Putamen (tissue), 1 donor: ENCODE measurements around the gene RNASET2.

Experiments
- DNase-seq: peaks from one replicate; pipeline ENCODE4 v3.0.0-alpha.2; 2016; ENCODE audit warnings: low spot score

The RNASET2 gene

GRCh38 chr6:166946125-166946524 lies 10.2 kb downstream of the RNASET2 start:
- DNase-seq = no peak

DNA sequence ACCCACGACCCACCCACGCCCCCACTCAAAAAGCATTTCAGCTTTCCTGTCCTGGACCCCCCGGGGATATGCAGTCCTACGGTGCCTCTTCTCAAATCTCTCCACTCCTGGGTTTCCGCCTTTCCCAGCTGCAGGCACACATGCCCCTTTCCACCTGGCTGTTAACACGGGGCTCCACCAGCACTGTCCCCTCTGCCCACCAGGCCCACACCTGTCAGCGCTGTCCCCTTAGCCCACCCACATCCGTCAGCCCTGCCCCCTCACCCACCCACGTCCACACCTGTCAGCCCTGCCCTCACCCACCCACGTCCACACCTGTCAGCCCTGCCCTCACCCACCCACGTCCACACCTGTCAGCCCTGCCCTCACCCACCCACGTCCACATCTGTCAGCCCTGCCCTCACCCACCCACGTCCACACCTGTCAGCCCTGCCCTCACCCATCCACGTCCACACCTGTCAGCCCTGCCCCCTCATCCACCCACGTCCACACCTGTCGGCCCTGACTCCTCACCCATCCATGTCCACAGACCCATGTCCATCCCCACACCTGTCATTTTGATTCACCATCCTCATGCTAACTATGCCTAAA lies 11.6 kb downstream of the RNASET2 start:
- no peak for DNase-seq

DNA sequence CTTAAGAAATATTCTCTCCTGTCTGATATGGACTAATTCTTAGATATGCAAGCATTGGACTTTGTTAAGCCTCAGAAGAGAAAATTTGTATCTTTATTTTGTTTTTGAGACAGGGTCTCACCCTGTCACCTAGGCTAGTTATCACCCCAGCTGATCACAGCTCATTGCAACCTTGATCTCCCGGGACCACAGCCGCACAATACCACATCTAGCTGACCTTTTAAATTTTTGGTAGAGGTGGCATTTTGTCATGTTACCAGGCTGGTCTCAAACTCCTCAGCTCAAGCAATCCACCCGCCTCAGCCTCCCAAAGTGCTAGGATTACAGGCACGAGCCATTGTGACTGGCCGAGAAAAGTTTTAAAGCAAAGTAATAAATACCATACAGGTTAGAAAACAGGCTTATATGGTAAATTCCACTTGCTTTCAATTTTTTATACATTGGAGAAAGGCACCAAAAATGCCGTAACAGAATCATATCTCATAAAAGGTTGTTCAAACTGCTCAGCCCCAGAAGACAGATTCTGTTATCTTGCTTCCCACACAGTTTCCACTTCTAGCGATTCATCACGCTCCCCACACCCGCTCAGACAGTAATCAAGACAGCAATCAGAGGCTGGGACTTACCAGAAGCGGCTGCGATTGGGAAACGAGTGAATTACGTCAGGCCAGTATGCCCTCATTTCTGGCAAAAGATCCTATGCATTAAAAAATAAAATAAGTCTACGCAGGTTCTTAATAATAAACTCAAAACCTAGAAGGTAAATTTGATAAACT lies 13.8 kb downstream of the RNASET2 start:
- DNase-seq = peak; percentile 80

DNA sequence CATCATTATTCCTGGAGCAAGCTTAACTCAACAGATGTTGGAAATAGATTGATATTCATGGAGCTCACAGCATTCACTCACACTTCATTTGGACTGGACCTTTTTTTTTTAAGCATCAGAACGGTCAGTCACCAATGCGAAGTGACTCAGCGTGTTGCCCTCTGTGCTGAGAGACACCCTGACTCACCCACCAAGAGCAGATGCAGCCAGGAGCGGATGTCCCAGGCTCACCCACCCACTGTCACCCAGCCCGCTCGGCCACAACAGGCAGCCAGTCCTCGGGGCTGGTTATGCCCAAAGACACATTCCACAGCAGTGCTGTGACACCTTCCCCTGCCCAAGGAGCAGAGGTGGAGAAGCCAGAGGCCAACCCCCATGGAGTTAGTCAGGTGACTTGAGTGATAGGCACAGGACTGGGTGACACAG lies 15.7 kb downstream of the RNASET2 start:
- DNase-seq = no peak

- no peak for DNase-seq
Observed at GRCh38 chr6:166939894-166940293, 16.5 kb downstream of the RNASET2 start.

GRCh38 chr6:166939345-166939744 lies 17.0 kb downstream of the RNASET2 start:
- DNase-seq = no peak

GRCh38 chr6:166938704-166939103 lies 17.6 kb downstream of the RNASET2 start:
- no peak for DNase-seq

- DNase-seq = no peak
Observed at GRCh38 chr6:166938150-166938549, 18.2 kb downstream of the RNASET2 start.

DNA sequence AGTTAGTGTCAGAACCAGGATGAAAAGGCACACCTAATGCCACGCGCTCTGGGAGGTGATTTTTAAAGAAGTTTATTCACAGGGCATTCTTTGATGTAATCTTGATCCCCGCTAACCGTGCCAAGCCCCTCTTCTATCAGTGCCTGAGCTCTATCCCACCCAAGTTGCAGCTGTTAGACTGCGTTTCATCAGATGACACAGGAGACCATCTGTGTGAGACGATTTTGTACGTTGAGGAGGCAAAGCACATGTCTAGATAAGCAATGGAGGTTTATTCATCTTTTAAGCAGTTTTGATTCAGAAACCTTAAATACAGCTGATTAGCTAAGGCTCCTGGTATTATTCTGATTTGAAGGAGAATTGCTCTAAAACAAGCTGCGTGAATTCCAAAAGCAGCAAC lies 18.6 kb downstream of the RNASET2 start:
- DNase-seq = no peak

DNA sequence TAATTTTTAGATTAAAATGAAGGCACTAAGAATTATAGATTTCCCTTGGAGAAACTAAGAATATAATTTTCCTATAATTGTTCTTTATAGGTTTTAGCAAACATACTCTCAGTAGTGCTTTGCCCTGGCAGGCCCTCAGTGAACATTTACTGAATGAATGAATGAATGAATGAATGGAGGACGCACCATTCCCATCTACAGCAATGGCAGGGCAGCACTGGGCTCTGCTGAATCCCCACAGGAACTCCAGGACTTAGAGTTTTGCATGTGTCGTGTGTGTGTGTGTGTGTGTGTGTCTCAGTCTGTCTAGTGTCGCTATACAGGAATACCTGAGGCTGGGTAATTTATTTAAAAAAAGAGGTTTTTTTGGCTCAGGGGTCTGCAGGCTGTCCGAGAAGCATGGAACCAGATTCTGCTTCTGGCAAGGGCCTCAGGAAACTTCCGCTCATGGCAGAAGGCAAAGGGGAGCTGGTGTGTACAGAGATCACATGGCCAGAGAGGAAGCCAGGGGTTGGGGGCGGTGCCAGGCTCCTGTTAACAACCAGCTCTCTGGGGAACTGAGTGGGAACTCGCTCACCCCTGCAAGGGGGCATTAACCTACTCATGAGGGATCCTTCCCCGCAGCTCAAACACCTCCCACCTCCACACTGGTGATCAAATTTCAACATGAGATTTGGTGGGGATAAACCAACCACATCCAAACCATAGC lies 20.1 kb downstream of the RNASET2 start:
- no peak for DNase-seq

GRCh38 chr6:166935353-166935752 lies 21.0 kb downstream of the RNASET2 start:
- no peak for DNase-seq

DNA sequence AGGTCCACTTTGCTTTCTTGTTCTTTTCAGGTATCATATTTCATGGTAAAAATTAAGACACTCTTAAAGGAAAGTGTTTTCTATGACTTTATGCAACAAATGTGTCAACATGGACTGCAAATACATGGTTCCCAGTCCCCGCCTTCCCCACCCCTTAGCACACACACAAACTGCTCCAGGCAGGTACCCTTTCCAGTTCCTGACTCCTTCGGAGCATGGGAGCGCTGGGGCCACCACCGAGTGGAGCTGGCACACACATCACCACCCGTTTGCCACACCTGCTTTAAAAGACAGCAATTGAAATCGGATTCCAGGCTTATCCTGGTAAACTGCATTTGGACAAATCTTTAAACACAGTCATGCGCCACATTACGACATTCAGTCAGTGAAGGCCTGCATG lies 22.2 kb downstream of the RNASET2 start:
- DNase-seq = no peak

GRCh38 chr6:166933396-166933795 lies 23.0 kb downstream of the RNASET2 start:
- no peak for DNase-seq

GRCh38 chr6:166932616-166933015 lies 23.7 kb downstream of the RNASET2 start:
- no peak for DNase-seq

DNA sequence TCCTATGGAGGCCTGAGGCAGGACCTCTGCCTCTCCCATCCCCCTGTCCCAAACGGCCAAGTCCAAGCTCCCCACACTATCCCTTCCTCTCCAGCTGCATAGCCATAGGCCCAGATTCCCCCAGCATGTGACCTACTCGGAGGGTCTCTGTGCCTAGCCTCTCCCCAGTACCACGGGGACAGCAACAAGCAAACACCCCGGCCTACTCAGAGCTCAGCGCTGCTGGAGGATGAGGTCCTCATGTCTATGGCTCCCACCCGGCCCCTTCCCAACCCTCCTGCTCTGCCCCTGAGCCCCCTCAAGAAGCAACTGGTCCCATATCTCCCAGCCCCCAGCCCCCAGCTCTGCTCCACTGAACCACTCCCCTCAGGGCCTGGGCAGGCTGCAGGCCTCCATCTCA lies 24.2 kb downstream of the RNASET2 start:
- no peak for DNase-seq

- no peak for DNase-seq
Observed at GRCh38 chr6:166931426-166931970, 24.9 kb downstream of the RNASET2 start.

DNA sequence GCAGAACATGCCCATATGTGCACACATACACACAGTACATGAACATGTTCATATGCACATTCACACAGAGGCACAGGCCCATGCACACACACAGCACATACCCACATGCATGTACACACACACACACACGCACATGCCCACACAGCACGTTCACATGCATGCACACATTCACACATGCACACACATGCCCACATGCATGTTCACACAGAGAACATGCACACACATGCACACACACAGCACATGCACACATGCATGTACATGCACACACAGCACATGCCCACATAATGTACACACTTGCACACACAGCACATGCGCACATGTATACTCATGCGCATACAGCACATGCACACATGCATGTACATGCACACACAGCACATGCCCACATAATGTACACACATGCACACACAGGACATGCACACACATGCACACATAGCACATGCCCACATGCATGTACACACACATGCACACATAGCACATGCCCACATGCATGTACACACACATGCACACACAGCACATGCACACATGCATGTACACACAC lies 25.9 kb downstream of the RNASET2 start:
- DNase-seq = no peak

- no peak for DNase-seq
Observed at GRCh38 chr6:166929542-166930189, 26.7 kb downstream of the RNASET2 start.

GRCh38 chr6:166928644-166929541 lies 27.5 kb downstream of the RNASET2 start:
- DNase-seq = no peak

GRCh38 chr6:166927935-166928643 lies 28.3 kb downstream of the RNASET2 start:
- DNase-seq = no peak
